MM.1S (cell line): ENCODE data around the gene WFDC11.

Source experiments
- DNase-seq: peaks from one replicate; pipeline ENCODE4 v3.0.0-alpha.2; 2015
- H2AFZ ChIP-seq: fragments of 300-600 bp; sonication (generic); 2 replicates; pipeline ENCODE4 v1.6.0; 2016; ENCODE audit warnings: antibody characterized with exemption, low read length
- H3F3A ChIP-seq: fragments of 300-600 bp; sonication (generic); 2 replicates; pipeline ENCODE4 v1.6.1; 2016; ENCODE audit warnings: mild to moderate bottlenecking, antibody characterized with exemption, low read length, moderate library complexity, mixed read lengths; ENCODE audit not compliant: insufficient read depth
- H3K27ac ChIP-seq: fragments of 300-600 bp; sonication (generic); 2 replicates; pipeline ENCODE4 v1.5.1; 2016; ENCODE audit warnings: mild to moderate bottlenecking, low read length
- H3K27me3 ChIP-seq: fragments of 300-600 bp; sonication (generic); replicated peaks from 2 replicates; pipeline ENCODE4 v1.6.0; 2016; ENCODE audit warnings: low read length; ENCODE audit not compliant: insufficient read depth
- H3K36me3 ChIP-seq: fragments of 300-600 bp; sonication (generic); replicated peaks from 2 replicates; pipeline ENCODE4 v1.6.1; 2016; ENCODE audit warnings: mild to moderate bottlenecking, low read length, mixed read lengths; ENCODE audit not compliant: insufficient read depth
- H3K4me1 ChIP-seq: fragments of 300-600 bp; sonication (generic); 2 replicates; pipeline ENCODE4 v1.6.1; 2016; ENCODE audit warnings: low read length, mixed read lengths
- H3K4me2 ChIP-seq: fragments of 300-600 bp; sonication (generic); 2 replicates; pipeline ENCODE4 v1.6.0; 2016; ENCODE audit warnings: low read depth, low read length
- H3K4me3 ChIP-seq: fragments of 300-600 bp; sonication (generic); 2 replicates; pipeline ENCODE4 v1.5.1; 2016; ENCODE audit warnings: low read length, mixed read lengths
- H3K79me2 ChIP-seq: fragments of 300-600 bp; sonication (generic); 2 replicates; pipeline ENCODE4 v1.6.1; 2016; ENCODE audit warnings: mixed run types, low read length, mixed read lengths
- H3K9ac ChIP-seq: fragments of 300-600 bp; sonication (generic); 2 replicates; pipeline ENCODE4 v1.6.1; 2016; ENCODE audit warnings: low read length, mixed read lengths
- H3K9me2 ChIP-seq: fragments of 300-600 bp; sonication (generic); replicated peaks from 2 replicates; pipeline ENCODE4 v1.6.1; 2016; ENCODE audit warnings: mild to moderate bottlenecking, low read length, mixed read lengths; ENCODE audit not compliant: insufficient read depth
- H3K9me3 ChIP-seq: fragments of 300-600 bp; sonication (generic); replicated peaks from 2 replicates; pipeline ENCODE4 v1.6.1; 2016; ENCODE audit warnings: mild to moderate bottlenecking, low read length, mixed read lengths; ENCODE audit not compliant: insufficient read depth
- H4K20me1 ChIP-seq: fragments of 300-600 bp; sonication (generic); 2 replicates; pipeline ENCODE4 v1.6.1; 2016; ENCODE audit warnings: mild to moderate bottlenecking, low read length, moderate library complexity, mixed read lengths; ENCODE audit not compliant: insufficient read depth
- EZH2 ChIP-seq: fragments of 300-600 bp; sonication (generic); optimal IDR thresholded peaks from 2 replicates; pipeline ENCODE3; 2017; ENCODE audit warnings: low read depth, mild to moderate bottlenecking, antibody characterized with exemption, low read length, mixed read lengths
- EZH2phosphoT487 ChIP-seq: fragments of 300-600 bp; sonication (generic); IDR thresholded peaks from 2 replicates; pipeline ENCODE4 v1.6.1; 2018; ENCODE audit warnings: antibody characterized with exemption, low read length
- TF ChIP-seq, protein P1 (sequence below): fragments of 300-600 bp; sonication (generic); IDR thresholded peaks from 2 replicates; pipeline ENCODE4 v1.5.1; 2016; ENCODE audit warnings: antibody characterized with exemption, low read length, mixed read lengths

Gene WFDC11

DNA sequence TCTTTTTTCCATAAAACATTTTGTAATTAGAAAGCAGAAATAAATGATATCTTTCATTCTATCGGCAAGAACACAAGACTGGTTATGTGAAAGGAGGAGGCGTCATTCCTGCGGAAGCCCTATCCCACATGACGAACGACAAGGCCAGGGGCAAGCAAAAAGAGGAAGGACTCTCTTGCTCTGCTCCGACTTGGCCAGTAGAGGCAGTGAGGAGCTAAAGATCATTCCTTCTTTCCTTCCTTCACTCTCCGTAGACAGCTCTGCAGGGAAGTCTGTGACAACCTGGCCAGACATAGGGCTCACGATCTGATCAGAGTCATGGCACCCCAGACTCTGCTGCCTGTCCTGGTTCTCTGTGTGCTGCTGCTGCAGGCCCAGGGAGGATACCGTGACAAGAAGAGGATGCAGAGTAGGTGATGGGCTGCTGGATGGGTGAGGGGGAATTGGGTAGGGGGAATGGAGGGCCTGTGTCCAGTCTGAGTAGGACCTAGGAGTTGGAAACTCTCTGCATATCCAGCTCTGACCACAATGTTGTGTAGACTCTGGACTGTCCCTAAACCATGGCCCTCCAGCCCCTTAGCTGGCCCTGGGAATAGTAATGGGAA lies 40.4 kb downstream of the WFDC11 start, which contains the start of gene WFDC10A:
TSS of gene WFDC10A (plus strand) at position 244 of the 605 bp plus-strand sequence. CDS start at position 319, 75 bp downstream.
- Histone ChIP-seq H3K4me3 (no peak within 1 kb of the TSS), H3K4me2 (peak within 1 kb of the TSS; percentile 25; the same call in 1 of the 2 replicates), H3K9me3 (no peaks in the 10 kb centered on the region), H3F3A (no peaks in the 10 kb centered on the region), H3K79me2 (no peaks in the 10 kb centered on the region), H3K36me3 (no peaks in the 10 kb centered on the region), H3K27me3 (no peaks in the 10 kb centered on the region), H4K20me1 (no peaks in the 10 kb centered on the region), H3K27ac (no peak within 1 kb of the TSS), H3K9ac (no peak within 1 kb of the TSS), H3K4me1 (no peaks in the 10 kb centered on the region), H2AFZ (peak within 1 kb of the TSS; percentile 47), H3K9me2 (no peaks in the 10 kb centered on the region)
- peak; percentile 63 for DNase-seq
- TF ChIP-seq, protein P1, sequence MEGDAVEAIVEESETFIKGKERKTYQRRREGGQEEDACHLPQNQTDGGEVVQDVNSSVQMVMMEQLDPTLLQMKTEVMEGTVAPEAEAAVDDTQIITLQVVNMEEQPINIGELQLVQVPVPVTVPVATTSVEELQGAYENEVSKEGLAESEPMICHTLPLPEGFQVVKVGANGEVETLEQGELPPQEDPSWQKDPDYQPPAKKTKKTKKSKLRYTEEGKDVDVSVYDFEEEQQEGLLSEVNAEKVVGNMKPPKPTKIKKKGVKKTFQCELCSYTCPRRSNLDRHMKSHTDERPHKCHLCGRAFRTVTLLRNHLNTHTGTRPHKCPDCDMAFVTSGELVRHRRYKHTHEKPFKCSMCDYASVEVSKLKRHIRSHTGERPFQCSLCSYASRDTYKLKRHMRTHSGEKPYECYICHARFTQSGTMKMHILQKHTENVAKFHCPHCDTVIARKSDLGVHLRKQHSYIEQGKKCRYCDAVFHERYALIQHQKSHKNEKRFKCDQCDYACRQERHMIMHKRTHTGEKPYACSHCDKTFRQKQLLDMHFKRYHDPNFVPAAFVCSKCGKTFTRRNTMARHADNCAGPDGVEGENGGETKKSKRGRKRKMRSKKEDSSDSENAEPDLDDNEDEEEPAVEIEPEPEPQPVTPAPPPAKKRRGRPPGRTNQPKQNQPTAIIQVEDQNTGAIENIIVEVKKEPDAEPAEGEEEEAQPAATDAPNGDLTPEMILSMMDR: peak; percentile 81
- TF ChIP-seq EZH2phosphoT487 (no peak), EZH2 (no peak)

DNA sequence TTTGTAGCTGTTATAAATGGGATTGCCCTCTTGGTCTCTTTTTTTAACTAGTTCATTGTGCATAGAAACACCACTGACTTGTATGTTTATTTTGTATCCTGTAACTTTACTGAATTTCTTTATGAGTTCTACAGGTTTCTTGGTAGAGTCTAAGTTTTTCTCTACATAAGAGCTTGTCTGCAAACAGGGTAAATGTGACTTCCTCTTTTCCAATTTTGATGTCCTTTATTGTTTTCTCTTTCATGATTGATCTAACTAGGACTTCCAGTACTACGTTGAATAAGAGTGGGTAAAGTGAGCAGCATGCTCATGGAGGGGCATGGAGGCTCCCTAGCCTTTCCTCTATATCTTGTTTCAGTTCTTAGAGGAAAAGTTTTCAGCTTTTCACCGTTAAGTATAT lies 43.5 kb downstream of the WFDC11 start:
- no peak for DNase-seq
- H3K9ac ChIP-seq: no peak overlapping the region

DNA sequence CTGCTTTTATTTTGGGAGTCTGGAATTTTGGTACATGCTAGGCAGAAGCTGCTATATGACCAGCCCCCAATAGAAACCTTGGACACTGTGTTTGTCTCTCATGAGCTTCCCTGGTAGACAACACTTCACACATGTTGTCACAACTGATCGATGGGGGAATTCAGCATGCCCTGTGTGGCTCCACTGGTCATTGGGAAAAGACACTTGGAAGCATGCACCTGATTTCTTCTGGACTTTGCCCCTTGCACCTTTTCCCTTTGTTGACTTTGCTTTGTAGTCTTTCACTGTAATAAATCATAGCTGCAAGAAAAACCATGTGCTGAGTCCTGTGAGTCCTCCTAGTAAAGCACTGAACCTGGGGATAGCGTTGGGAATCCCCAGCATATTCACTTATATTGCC lies 48.4 kb downstream of the WFDC11 start:
- H3K4me2 ChIP-seq: no peak overlapping the region
- no peak for DNase-seq
- H3K4me1 ChIP-seq: no peaks in the 10 kb centered on the region
- H3K9me2 ChIP-seq: no peaks in the 10 kb centered on the region
- no peak overlapping the region for H3K4me3 ChIP-seq
- H3K36me3 ChIP-seq: no peaks in the 10 kb centered on the region
- no peak overlapping the region for H2AFZ ChIP-seq
- H3K9ac ChIP-seq: no peak overlapping the region
- no peaks in the 10 kb centered on the region for H3K79me2 ChIP-seq
- no peak overlapping the region for H3K27ac ChIP-seq
- TF ChIP-seq EZH2phosphoT487 (no peak), EZH2 (no peak)
- TF ChIP-seq, protein P1: no peak
- no peaks in the 10 kb centered on the region for H4K20me1 ChIP-seq
- H3F3A ChIP-seq: no peaks in the 10 kb centered on the region
- H3K9me3 ChIP-seq: no peaks in the 10 kb centered on the region
- no peaks in the 10 kb centered on the region for H3K27me3 ChIP-seq

More for the DNA sequence above, 43.5 kb downstream of the WFDC11 start:
- H4K20me1 ChIP-seq: no peaks in the 10 kb centered on the region
- H3K9me2 ChIP-seq: no peaks in the 10 kb centered on the region
- no peaks in the 10 kb centered on the region for H3F3A ChIP-seq
- no peaks in the 10 kb centered on the region for H3K27me3 ChIP-seq
- no peak overlapping the region for H3K27ac ChIP-seq
- TF ChIP-seq EZH2 (no peak), EZH2phosphoT487 (no peak)
- TF ChIP-seq, protein P1: no peak
- no peak overlapping the region for H2AFZ ChIP-seq
- no peaks in the 10 kb centered on the region for H3K4me1 ChIP-seq
- no peaks in the 10 kb centered on the region for H3K36me3 ChIP-seq
- no peaks in the 10 kb centered on the region for H3K9me3 ChIP-seq
- H3K4me3 ChIP-seq: no peak overlapping the region
- no peak overlapping the region for H3K4me2 ChIP-seq
- H3K79me2 ChIP-seq: no peaks in the 10 kb centered on the region
